ENCODE data around the gene ANKS1B.

Gene ANKS1B

DNA sequence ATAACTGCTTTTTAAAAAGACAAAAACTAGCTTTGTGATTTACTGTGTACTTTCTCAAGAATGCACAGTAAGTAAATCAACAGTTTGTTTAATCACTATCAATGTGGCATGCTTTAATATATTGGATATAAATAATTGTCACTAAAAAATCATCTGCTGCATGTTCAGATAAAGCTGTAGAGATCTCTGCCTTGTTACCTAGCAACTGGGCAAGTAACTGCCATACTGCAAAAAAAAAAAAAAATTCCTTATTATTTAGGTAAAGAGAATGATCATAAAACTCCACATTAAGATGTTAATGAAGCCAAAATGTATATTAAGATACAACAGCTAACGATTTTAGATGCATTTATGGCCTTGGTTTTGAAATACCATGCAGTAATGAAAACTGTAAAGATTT is 1102.2 kb downstream of the ANKS1B start:
- H3K4me2 ChIP-seq, result no peak overlapping the region
- no peaks in the 10 kb centered on the region for H3K79me2 ChIP-seq (ENCODE audit: insufficient read depth, low read depth)
- H2AFZ ChIP-seq (ENCODE audit: low read depth), result no peak overlapping the region
- no peaks in the 10 kb centered on the region for H3K36me3 ChIP-seq (ENCODE audit: insufficient read depth)
- no peak overlapping the region for H3K9ac ChIP-seq
- no peak overlapping the region for H3K4me3 ChIP-seq (IDR thresholded peaks at IDR 0.05; ENCODE audit: insufficient read depth, low read depth, low read length)
- no peaks in the 10 kb centered on the region for H3K4me1 ChIP-seq (ENCODE audit: low read depth, poor library complexity, severe bottlenecking)
- H3K27me3 ChIP-seq (ENCODE audit: insufficient read depth, low read depth), result no peaks in the 10 kb centered on the region
- H4K20me1 ChIP-seq (ENCODE audit: insufficient read depth), result no peaks in the 10 kb centered on the region
- H3K27ac ChIP-seq, result no peak overlapping the region
- TF ChIP-seq, protein P1, sequence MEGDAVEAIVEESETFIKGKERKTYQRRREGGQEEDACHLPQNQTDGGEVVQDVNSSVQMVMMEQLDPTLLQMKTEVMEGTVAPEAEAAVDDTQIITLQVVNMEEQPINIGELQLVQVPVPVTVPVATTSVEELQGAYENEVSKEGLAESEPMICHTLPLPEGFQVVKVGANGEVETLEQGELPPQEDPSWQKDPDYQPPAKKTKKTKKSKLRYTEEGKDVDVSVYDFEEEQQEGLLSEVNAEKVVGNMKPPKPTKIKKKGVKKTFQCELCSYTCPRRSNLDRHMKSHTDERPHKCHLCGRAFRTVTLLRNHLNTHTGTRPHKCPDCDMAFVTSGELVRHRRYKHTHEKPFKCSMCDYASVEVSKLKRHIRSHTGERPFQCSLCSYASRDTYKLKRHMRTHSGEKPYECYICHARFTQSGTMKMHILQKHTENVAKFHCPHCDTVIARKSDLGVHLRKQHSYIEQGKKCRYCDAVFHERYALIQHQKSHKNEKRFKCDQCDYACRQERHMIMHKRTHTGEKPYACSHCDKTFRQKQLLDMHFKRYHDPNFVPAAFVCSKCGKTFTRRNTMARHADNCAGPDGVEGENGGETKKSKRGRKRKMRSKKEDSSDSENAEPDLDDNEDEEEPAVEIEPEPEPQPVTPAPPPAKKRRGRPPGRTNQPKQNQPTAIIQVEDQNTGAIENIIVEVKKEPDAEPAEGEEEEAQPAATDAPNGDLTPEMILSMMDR (conservative IDR thresholded peaks at IDR 0.05; ENCODE audit: low read depth, low read length), result no peak

GRCh38 chr12:98873776-98874175 is 1111.0 kb downstream of the ANKS1B start:
- Histone ChIP-seq H3K4me3 (IDR thresholded peaks at IDR 0.05; ENCODE audit: insufficient read depth, low read depth, low read length) (no peak overlapping the region), H4K20me1 (ENCODE audit: insufficient read depth) (no peaks in the 10 kb centered on the region), H3K4me1 (ENCODE audit: low read depth, poor library complexity, severe bottlenecking) (no peaks in the 10 kb centered on the region), H3K36me3 (ENCODE audit: insufficient read depth) (no peaks in the 10 kb centered on the region), H3K9ac (no peak overlapping the region), H3K27ac (no peak overlapping the region), H2AFZ (ENCODE audit: low read depth) (no peak overlapping the region), H3K79me2 (ENCODE audit: insufficient read depth, low read depth) (no peaks in the 10 kb centered on the region), H3K4me2 (no peak overlapping the region), H3K27me3 (ENCODE audit: insufficient read depth, low read depth) (no peaks in the 10 kb centered on the region)
- TF ChIP-seq, protein P1 (conservative IDR thresholded peaks at IDR 0.05; ENCODE audit: low read depth, low read length), result no peak

- H3K27me3 ChIP-seq (ENCODE audit: insufficient read depth, low read depth), result no peaks in the 10 kb centered on the region
Measured at GRCh38 chr12:98870504-98870903, 1114.2 kb downstream of the ANKS1B start.

DNA sequence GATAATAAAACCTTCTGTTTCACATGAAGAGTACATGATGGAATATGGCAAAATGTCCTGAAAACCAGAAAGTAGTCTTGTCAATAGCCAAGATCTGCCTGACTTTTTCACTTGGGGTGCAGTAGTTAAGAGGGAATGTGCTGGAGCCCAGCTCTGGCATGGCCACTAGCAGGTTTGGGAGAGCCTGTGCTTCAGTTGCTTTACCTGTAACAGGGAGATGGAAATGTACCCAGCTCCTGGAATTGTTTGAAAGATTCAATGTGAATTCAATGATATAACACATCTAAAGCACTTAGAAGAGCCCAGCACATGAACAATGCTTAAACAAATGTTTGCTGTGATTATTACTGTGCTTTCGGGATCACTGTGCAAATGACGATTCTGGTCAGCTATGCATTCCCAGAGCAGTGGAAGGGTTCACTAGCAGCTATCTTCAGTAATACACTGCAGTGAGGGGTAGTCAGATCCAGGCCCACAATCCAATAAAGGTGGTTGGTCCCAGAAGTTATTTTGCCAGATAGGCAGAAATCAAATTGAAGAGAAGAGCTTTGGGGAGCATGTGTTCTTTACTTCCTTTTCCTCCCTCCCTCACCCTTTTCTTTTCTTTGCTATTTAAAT is 1114.7 kb downstream of the ANKS1B start:
- H3K27ac ChIP-seq, result no peak overlapping the region
- H3K4me1 ChIP-seq (ENCODE audit: low read depth, poor library complexity, severe bottlenecking), result no peaks in the 10 kb centered on the region
- no peaks in the 10 kb centered on the region for H4K20me1 ChIP-seq (ENCODE audit: insufficient read depth)
- H2AFZ ChIP-seq (ENCODE audit: low read depth), result no peak overlapping the region
- no peaks in the 10 kb centered on the region for H3K79me2 ChIP-seq (ENCODE audit: insufficient read depth, low read depth)
- H3K27me3 ChIP-seq (ENCODE audit: insufficient read depth, low read depth), result no peaks in the 10 kb centered on the region
- H3K4me3 ChIP-seq (IDR thresholded peaks at IDR 0.05; ENCODE audit: insufficient read depth, low read depth, low read length), result no peak overlapping the region
- H3K36me3 ChIP-seq (ENCODE audit: insufficient read depth), result no peaks in the 10 kb centered on the region
- no peak overlapping the region for H3K9ac ChIP-seq
- no peak overlapping the region for H3K4me2 ChIP-seq
- TF ChIP-seq, protein P1 (conservative IDR thresholded peaks at IDR 0.05; ENCODE audit: low read depth, low read length), result no peak

More at GRCh38 chr12:98870504-98870903, 1114.2 kb downstream of the ANKS1B start:
- TF ChIP-seq, protein P1 (conservative IDR thresholded peaks at IDR 0.05; ENCODE audit: low read depth, low read length), result no peak
- H3K9ac ChIP-seq, result no peak overlapping the region
- no peak overlapping the region for H2AFZ ChIP-seq (ENCODE audit: low read depth)
- H3K4me3 ChIP-seq (IDR thresholded peaks at IDR 0.05; ENCODE audit: insufficient read depth, low read depth, low read length), result no peak overlapping the region
- H3K4me2 ChIP-seq, result no peak overlapping the region
- H3K79me2 ChIP-seq (ENCODE audit: insufficient read depth, low read depth), result no peaks in the 10 kb centered on the region
- no peak overlapping the region for H3K27ac ChIP-seq
- H4K20me1 ChIP-seq (ENCODE audit: insufficient read depth), result no peaks in the 10 kb centered on the region
- H3K4me1 ChIP-seq (ENCODE audit: low read depth, poor library complexity, severe bottlenecking), result no peaks in the 10 kb centered on the region
- no peaks in the 10 kb centered on the region for H3K36me3 ChIP-seq (ENCODE audit: insufficient read depth)
